Activated T-cell treated with anti-CD3 and anti-CD28 coated beads, Interleukin-2, amount 50 U/mL, for 1 hour (primary cell): Measurements from ENCODE around the gene MYZAP.

Experiments used
- DNase-seq: peaks from one replicate; pipeline ENCODE4 v3.0.0-alpha.2; 2020

Gene MYZAP, protein sequence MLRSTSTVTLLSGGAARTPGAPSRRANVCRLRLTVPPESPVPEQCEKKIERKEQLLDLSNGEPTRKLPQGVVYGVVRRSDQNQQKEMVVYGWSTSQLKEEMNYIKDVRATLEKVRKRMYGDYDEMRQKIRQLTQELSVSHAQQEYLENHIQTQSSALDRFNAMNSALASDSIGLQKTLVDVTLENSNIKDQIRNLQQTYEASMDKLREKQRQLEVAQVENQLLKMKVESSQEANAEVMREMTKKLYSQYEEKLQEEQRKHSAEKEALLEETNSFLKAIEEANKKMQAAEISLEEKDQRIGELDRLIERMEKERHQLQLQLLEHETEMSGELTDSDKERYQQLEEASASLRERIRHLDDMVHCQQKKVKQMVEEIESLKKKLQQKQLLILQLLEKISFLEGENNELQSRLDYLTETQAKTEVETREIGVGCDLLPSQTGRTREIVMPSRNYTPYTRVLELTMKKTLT

DNA sequence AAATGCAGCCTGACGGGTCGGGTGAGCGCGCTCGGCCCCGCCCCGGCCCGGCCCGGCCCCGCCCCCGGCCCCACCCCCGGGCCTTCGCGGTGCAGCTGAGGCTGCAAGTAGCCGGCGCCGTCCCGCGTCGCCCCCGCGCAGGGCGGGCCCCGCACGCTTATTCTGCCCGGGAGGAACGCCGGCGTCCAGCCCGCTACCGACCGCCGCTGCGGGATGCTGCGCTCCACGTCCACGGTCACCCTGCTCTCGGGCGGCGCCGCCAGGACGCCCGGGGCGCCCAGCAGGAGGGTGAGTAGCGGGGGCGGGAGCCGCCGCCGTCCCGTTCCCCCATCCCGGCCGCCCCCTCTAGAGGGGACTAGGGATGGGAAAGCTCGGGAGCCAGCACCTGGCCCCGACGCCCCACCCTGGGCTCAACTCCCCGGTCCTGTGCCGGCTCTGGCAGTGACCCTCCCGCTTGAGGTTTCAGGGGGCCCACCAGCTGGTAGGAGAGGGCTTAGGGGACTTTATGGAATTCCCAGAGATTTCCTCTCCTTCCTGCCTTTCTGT is at the start of gene MYZAP:
TSS of gene MYZAP (plus strand) at position 83 of the 546 bp plus-strand sequence. CDS start at position 214, 131 bp downstream.
- DNase-seq, result peak; percentile 61

DNA sequence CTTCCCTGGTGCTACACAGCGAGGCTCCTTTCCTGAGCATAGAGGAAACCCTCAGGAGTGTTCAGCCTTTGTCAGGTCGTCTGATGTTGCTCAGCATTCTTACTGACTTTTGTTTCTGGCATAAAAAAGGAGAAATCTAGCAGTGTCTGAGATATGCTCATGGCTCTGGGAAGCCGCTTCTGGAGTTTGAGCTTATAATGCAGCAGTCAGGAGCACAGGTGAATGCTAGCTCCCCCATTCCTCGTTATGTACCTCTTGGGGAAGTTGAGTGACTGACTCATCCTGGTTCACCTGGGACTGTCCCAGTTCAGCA is 49.2 kb upstream of the MYZAP start:
- DNase-seq, result no peak

DNA sequence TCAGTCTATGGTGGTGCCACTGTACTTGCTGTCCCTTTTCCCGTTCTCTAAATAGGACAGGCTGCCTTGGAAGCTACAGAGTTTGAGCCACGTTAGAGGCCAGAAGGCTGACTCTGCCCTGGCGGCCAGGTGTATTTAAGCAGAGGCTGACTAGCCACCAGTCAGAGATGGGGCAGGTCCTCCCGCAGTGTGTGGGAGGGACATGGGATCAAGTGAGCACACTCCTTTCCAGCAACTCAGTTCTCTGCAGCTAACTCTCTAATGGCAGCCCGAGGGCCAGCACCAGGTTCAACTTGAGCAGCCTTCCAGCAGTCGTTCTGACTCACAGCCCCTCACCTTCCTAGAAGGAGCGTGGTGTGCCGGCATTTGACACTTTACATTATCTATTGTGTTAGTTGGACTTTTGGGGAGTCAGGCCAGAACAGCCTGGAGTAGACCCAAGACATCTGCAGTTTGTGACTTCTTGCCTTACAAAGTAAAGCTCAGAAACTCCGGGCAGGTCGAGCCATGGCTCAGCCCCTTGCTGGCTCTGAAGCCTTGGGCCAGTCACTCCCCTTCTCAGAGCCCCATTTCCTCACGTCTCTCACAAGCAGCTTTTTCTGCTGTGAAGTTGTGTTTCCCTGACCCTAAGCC is 46.7 kb upstream of the MYZAP start:
- DNase-seq, result no peak

DNA sequence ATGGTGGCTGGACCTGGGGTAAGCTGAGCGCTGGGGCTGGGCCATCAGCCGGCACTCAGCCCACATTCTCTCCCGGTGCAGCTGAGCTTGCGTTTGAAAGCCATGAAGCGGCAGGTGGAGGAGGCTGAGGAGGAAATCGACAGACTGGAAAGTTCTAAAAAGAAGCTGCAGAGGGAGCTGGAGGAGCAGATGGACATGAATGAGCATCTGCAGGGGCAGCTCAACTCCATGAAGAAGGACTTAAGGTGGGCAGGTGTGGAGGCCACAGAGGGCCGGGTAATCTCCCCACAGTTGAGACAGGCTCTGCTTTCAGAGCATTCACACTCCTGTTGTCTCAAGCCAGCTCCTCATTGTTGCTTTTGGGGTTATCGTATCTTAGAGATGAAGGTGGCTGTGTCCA is 45.7 kb upstream of the MYZAP start:
- no peak for DNase-seq

DNA sequence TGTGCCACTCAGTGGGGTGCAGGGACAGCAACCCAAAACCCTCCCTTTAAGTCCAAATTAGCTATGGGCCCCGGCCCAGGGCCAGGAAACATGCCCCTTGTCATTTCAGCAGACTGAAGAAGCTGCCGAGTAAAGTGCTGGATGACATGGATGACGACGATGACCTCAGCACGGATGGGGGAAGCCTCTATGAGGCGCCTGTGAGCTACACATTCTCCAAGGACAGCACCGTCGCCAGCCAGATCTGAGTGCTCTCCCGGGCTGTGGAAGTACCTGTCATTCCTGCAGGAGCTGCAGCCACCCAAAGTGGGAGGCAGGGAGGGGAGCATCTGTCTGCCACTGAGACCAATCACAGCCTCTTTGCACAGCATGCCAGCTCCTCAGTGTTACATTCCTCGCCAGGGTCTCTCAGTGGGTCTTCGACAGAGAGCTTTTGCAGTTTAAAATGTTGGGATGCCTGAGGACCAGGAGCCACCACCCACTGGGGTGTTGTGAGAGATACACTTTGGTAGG is 44.4 kb upstream of the MYZAP start:
- no peak for DNase-seq

DNA sequence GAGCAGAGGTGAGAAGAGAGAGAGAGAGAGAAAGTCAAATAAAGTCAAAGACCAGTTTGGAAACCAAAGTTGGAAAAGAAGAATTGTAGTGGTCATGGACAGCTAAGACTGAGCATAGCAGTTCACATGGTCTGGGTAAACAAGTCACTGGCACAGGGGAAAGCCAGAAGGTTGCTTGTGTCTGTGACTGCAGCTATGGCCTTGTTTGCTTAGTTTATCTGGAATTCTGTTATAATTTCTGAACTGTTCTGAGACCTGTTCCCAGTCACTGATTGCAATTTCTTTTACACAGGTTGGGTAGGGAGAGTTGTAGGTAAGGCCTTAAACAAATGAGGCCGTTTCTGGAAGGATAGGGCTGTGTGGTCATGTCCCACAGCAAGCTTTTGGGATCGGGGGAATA is 43.4 kb upstream of the MYZAP start:
- DNase-seq, result no peak

DNA sequence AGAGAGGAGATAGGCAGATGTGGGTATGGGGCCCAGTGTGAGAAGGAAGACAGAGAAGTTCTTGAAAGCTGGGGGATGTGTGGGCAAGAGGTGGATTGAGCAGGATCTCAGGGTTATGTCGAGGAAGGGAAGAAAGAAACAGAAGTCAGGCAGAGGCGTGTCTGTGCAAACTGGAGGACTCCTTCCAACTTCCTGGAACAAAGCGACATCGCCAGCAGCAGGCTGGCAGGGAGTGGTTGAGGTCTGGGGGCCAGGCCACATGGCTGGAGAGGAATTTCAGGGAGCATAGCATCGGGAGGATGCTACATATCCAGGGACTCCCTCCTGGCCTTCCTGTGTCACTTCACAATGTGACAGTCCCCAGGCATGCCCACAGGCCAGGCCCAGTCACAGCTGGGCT is 42.9 kb upstream of the MYZAP start:
- no peak for DNase-seq

DNA sequence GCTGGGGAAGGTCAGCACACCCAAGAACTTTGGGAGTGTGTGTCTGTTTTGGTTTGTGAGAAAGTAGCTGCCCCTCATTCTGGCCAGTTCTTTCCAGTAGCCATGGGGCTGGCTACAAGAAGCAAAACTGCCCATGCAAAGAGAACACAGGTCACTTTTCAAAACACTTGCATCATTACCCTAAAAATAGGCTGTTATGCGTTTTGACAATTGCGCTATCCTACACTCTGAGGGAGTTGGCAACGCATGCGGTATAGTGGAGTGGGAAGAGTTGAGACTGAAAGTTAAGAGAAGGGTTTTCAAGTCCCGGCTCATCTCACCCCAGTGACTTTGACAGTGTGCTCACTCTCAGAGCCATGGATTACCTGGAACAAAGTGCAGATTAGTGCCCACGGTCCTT is 41.8 kb upstream of the MYZAP start:
- DNase-seq, result no peak

DNA sequence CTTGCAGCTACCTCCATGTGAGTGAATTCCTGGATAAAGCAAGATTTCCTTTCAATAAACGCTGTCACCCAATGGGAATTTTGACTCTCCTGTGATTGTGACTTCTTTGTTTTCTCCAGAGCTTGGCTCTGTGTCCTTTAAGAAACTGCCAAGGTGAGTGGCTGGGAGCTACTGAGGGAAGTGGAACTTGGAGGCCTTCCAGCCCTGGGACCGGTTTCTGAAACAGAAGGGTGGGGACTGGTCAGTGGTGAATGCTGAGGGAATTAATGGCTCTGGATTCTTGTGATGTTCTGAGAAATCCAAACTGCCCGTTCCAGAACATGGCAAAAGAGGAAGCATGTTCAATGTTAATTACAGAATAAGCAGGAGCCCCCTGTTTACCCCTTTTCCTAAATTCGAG is 41.1 kb upstream of the MYZAP start:
- no peak for DNase-seq

DNA sequence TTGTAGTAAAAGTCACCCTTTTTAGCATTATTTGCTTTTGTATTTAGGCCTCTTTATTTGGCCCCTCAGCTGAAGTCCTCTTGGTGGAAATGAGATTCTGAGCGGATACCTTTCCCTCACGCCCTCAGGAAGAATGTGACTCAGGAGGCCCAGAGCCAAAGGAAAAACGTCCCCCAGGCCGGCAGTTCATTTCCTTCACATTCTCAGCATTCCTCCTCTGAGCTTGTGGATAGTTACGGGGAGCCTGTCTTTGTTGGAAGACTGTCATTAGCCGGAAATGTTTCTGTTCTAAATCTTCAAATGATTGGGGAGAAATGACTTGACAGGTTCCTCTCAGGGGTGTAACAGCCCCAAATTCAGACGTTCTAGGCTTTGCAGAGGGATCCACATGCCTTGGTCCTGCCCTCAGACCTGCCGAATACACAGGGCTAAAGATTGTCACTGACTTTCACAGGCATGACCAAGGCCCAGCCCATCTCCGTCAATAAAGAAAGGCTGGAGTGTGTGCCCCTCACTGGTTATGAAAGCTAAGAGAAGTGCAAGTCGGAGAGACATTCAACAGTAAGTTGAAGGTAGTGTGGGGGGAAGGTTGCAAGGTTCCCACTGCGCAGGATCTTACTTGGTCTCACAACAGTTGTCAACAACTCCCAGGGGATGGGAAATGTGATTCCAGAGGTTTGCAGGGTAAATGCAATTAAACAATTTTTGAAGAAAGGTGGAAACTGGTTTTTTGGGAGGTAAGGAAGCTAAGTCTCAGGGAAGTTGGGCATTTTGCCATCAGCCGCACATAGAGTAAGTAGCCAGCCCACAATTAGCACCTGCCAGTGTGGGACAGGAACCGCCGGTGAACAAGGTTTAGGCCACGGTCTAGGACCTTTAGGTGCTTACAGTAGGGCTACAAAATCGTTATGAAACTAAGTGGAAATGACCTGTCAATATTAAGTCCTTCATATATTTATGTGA is 39.7 kb upstream of the MYZAP start:
- DNase-seq, result no peak

DNA sequence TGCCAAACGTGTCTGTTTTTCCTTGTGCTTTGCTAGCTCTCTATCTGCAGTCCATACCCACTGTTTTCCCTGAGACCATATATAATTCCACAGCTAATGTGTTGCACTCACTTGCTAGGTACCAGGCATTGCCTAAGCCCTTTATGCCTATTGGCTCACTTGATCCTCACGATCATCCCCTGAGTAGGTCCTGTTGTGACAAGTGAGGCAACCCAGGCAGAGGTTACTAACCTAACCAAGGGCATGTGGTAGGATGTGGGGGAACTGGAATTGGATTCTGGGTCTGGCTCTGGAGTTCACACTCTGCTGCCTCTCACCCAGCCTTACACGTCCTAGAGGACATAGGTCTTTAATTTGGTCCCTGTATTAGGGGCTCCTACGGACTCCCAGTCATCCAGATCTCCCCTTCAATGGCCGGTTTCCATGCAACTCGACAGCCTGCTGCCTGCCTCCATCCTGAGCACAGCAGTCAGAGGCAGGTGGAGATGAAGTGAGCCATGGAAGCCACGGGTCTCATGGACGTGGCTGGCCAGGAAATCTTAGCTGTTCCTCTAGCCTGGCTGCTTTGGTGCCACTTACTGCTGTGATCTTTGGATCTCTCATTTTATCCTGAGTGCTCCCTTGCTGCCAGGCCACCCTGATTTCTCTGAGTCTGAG is 38.9 kb upstream of the MYZAP start:
- DNase-seq, result no peak

DNA sequence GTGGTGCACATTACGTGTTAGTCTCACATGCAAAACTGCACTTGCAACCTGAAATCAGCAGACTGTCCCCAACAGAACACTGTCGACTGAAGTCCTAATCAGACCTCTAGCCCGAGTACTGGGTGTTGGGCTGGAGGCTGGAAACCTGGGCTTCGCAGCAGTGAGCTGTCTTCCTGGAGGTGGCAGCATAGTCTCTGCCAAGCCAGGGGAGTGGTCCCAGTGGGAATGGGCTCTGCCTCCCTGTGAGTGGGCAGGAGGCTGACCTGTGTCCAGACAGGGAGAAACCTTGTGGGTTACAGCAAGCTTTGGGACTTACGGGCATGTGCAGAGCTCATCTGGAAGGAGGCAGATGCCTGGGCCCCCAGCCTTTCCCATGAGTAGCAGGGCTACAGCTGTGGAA is 38.2 kb upstream of the MYZAP start:
- DNase-seq, result no peak

DNA sequence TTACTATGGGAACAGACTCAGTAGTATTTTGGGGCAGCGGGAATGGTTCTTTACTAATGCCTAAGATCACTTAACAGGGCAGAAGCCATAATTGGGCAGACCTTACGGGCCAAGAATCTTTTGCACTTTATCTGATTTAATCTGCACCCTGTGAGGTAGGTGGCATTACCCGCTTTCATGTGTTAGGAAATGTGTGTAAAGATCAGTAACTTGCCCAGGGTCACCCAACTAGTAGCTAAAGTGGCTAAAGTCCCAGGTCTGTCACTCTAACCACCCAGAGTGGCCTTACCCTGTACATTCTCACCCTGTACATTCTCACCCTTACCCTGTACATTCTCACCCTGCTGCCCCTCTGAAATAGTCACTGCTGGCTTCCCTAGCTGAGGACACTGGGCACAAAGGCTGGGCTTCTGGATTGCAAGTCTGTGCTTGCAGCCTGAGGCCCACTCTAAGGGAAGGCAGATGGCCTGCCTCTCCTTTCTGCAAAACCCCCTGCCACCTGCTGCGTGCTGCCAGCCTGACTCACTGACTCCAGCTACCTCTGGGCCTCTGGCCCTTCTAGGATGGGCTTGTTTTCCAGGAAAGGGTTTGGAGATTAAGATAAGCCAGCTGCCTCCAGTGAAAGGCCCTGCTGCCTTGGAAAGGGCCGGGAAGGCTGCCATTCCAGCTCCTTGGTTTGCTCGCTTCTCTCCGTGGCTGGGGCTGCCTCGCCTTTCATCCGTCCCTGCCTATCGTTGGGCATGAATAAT is 37.5 kb upstream of the MYZAP start:
- no peak for DNase-seq

DNA sequence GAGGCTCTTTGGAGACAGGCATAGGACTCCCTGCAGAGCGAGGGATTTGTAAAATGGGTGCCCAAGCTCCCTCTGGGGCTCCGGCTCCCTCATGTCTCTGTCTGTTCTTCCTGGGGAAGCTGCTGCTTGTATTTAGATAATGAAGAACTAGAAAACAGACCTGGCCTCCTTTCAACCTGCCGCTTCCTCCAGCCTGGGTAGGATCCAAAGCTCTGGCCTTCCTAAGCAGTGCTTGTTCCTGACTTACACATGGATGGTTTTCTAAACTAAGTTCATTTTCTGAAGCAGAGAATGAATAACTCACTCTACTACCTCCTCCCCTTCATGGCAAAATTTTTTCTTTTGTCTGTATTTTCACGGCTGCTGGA is 36.9 kb upstream of the MYZAP start:
- DNase-seq, result no peak

DNA sequence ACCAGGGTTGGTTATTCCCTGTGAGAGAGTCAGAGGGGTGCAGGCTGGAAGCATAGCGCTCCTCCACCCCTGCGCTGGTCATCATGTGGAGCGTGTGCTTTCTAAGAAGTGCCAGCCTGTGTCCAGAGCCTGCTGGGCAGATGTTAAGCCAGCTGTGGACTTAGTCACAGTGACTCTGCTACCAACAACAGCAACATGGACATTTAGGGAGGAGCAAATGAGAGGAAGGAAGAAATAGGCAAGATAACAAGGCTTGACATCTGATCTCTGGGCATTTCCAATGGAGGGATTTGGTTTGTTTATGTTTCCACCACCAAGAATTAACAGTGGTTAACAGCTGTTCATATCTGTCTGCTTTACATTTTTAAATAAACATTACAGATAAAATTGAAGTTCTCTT is 36.4 kb upstream of the MYZAP start:
- DNase-seq, result no peak

DNA sequence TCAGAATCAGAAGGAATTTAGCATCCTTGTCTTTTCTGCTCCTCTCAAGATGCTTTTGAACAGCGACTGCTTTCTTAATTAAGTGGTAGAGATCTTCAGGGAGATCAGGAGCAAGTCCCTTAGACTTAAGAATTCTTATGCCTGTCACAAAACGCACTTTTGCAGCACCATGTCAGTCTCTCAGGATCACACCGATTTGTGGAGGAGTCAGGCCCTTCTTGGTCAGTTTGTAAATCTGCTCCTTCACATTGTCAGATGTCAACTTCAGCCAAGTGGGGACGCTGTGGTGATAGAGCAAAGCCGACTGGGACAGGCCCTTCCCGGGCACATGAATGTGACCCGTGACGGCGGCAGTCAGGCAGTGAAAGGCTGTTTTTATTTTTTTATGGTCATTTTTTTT is 35.7 kb upstream of the MYZAP start:
- DNase-seq, result no peak

DNA sequence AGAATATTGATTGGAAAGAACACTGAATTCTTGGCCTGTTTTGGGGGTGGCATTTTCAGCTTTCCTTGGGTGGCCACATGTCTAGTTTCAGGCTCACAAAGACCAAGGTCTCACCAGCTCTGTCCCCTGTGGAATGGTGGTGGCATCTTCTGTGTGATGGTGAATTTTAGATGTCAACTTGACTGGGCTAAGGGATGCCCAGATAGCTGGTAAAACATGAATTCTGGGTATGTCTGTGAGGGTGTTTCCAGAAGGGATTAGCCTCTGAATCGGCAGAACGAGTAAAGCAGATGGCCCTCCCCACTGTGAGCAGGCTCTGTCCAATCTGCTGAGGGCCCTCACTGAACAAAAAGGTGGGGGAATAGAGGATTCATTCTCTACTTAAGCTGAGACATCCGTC is 34.4 kb upstream of the MYZAP start:
- no peak for DNase-seq

DNA sequence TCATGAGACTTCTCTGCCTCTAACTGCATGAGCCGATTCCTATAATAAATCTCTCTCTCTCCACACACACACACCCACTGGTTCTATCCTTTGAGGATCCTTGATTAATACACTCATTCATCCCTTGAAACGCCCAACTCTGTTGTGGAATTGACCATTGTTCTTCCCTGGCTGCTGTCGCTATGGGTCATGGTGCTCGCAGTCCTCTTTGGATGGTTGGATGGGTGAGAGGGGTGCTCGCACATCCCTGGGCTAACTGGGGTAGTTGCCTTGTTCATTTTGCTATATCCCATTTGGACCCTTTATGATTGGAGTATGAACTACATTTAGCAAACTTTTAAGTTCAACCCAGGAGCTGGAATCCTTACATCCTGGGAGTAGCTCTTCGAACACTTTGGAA is 33.9 kb upstream of the MYZAP start:
- no peak for DNase-seq

DNA sequence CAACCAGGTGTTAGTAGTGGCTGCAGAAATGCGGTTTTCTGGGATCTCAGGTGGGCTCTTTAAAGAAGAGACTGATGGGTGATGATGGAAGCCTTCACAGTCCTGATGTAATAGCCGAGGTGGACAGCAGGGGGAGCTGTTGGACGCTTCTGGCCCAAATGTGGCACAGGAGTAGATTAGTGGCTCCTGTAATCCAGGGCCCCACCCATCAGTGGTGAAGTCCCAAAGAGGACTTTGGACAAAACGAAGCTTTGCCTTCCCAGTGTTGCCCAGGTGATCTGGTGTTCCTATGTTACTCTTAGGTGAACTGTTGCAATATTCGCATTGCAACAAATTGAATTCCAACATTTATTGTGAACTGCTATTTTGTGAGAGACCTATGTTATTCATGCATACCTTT is 31.8 kb upstream of the MYZAP start:
- DNase-seq, result peak; percentile 72

DNA sequence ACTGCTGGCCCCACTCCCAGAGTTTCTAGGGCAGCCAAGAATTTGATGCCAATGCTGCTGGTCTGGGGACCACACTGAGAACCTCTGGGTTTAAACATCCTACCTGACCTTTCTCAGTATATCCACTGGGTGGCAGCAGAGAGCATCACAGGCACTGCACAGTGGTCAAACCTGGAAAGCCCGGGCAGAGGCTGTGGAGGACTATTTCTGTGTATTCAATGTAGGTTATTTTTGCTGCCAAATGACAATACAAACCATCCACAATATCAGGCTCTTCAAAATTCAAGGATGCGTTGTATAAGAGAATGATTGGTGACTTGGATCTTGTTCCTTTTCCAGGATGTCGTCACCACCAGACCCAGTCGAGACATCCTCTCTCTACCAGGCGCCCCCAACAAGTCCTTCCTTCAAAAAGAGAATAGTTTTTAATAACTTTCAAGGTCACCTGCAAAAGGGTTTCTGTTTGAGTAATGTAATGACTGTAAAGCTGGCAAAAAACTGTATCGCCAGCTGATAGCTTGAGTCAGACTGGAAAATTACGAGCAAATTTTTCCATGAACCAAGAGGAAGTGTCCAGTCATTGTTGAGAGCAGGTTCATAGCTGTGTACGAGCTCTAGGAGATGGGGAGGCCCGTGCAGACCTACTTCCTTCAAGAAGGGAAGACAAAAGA is 30.5 kb upstream of the MYZAP start:
- peak; percentile 48 for DNase-seq

DNA sequence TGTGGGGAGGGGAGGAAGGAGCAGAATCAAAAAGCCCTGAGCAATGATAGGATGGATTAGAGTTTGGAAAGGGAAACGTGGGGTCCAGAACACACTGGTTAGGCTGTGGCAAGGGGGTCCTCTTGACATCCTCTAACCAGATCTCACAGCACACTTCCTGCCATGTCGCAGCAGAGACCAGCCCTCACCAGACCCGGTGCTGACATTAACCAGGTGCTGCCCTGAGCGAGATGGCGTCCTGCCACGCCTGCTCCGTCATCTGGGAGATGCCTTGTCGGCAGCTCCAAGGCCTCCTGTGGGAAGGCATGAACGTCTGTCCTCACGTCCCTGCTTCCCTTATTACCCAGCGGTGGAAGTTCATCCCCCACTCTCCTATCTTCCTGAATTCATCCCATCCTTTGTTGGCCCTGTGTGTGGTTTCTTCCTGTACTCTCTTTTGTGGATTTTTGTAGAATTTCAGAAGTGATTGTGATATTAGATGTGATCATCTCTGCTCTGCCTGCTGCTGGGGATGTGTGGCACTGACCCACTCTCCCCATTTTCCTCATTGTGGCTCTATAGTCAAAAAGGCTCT is 29.4 kb upstream of the MYZAP start:
- DNase-seq, result no peak
